IMR-90 (cell line): ENCODE results near the gene NFASC. TPM values are rescaled to one million over a fixed set of nuclear protein-coding genes. Genes with fewer than 3 reads are reported as not detected.

Source experiments
- ATAC-seq: fragments of 200-7000 bp; cut with Tn5 transposase; 2 replicates; pipeline ENCODE4 v1.9.1; 2020; ENCODE audit warnings: low read depth, mild to moderate bottlenecking, moderate library complexity
- BruUV-seq: library from RNA; stranded (reverse); fragments of 400-500 nt; replicated peaks from 2 replicates; lab custom pipeline; 2021; lab: Mats Ljungman, UMichigan
- CTCF ChIA-PET: fragments of 300-600 bp; formaldehyde crosslinking; extraction: SDS; loops from one replicate; lab custom pipeline; 2021; ENCODE audit warnings: antibody characterized with exemption; lab: Yijun Ruan, JAX
- POLR2A ChIA-PET: fragments of 300-600 bp; sonication (Branson Sonifier 250); formaldehyde crosslinking; loops from one replicate; lab custom pipeline; 2022; ENCODE audit warnings: antibody characterized with exemption; ENCODE audit not compliant: unreplicated experiment; lab: Charles Lee
- DNase-seq: peaks from one replicate; pipeline ENCODE4 v3.0.0; 2013
- H2AFZ ChIP-seq: replicated peaks from 2 replicates; pipeline ENCODE3; 2013; ENCODE audit warnings: low read length, mild to moderate bottlenecking; ENCODE audit not compliant: poor library complexity
- H2AK5ac ChIP-seq: 2 replicates; pipeline ENCODE4 v1.6.1; 2013; ENCODE audit warnings: low read depth, low read length, inconsistent platforms
- H2AK9ac ChIP-seq: replicated peaks from 2 replicates; pipeline ENCODE3; 2013; ENCODE audit warnings: mild to moderate bottlenecking, low read depth, low read length, moderate library complexity; ENCODE audit not compliant: poor library complexity
- H2BK120ac ChIP-seq: 2 replicates; pipeline ENCODE4 v1.6.1; 2013; ENCODE audit warnings: low read depth, low read length, inconsistent platforms
- H2BK15ac ChIP-seq: 3 replicates; pipeline ENCODE4 v1.6.1; 2013; ENCODE audit warnings: low read depth, low read length, inconsistent platforms
- H2BK20ac ChIP-seq: 2 replicates; pipeline ENCODE4 v1.6.1; 2013; ENCODE audit warnings: low read depth, mild to moderate bottlenecking, inconsistent platforms, low read length, moderate library complexity
- H2BK5ac ChIP-seq: 2 replicates; pipeline ENCODE4 v1.6.1; 2013; ENCODE audit warnings: mild to moderate bottlenecking, low read depth, low read length, inconsistent platforms; ENCODE audit not compliant: poor library complexity, severe bottlenecking
- H3K14ac ChIP-seq: replicated peaks from 2 replicates; pipeline ENCODE4 v1.6.1; 2013; ENCODE audit warnings: low read depth, low read length, inconsistent platforms
- H3K18ac ChIP-seq: 2 replicates; pipeline ENCODE4 v1.6.1; 2013; ENCODE audit warnings: low read depth, low read length, control low read depth
- H3K23ac ChIP-seq: 2 replicates; pipeline ENCODE4 v1.6.1; 2013; ENCODE audit warnings: low read depth, low read length, inconsistent platforms
- H3K27ac ChIP-seq: 2 replicates; pipeline ENCODE4 v1.5.1; 2013; ENCODE audit warnings: mild to moderate bottlenecking, control low read depth, low read length; ENCODE audit not compliant: insufficient read depth
- H3K27me3 ChIP-seq: 2 replicates; pipeline ENCODE4 v1.6.1; 2013; ENCODE audit warnings: low read length; ENCODE audit not compliant: control insufficient read depth, insufficient read depth
- H3K36me3 ChIP-seq: 2 replicates; pipeline ENCODE4 v1.6.1; 2013; ENCODE audit warnings: low read length, mixed read lengths; ENCODE audit not compliant: control insufficient read depth, insufficient read depth
- H3K4ac ChIP-seq: 2 replicates; pipeline ENCODE4 v1.6.1; 2013; ENCODE audit warnings: low read depth, low read length, inconsistent platforms
- H3K4me1 ChIP-seq: 2 replicates; pipeline ENCODE4 v1.6.1; 2013; ENCODE audit warnings: low read length, mixed read lengths; ENCODE audit not compliant: control insufficient read depth, insufficient read depth
- H3K4me2 ChIP-seq: 2 replicates; pipeline ENCODE4 v1.6.1; 2013; ENCODE audit warnings: low read depth, mild to moderate bottlenecking, control low read depth, low read length, moderate library complexity
- H3K4me3 ChIP-seq: 2 replicates; pipeline ENCODE4 v1.5.1; 2013; ENCODE audit warnings: low read depth, mild to moderate bottlenecking, control low read depth, low read length, moderate library complexity; ENCODE audit not compliant: insufficient read depth
- H3K56ac ChIP-seq: 2 replicates; pipeline ENCODE4 v1.6.1; 2013; ENCODE audit warnings: low read length, inconsistent platforms; ENCODE audit not compliant: insufficient read depth; ENCODE audit errors: extremely low read depth
- H3K79me1 ChIP-seq, 2 experiments: 2 replicates each; pipeline ENCODE4 v1.6.1; 2013; ENCODE audit warnings: low read length in 2 of 2, inconsistent platforms in 1 of 2, low read depth in 1 of 2
- H3K9ac ChIP-seq: 2 replicates; pipeline ENCODE4 v1.6.1; 2013; ENCODE audit warnings: low read depth, low read length, control low read depth
- H3K9me1 ChIP-seq: 2 replicates; pipeline ENCODE4 v1.6.1; 2013; ENCODE audit warnings: low read length, inconsistent platforms; ENCODE audit not compliant: insufficient read depth
- H3K9me3 ChIP-seq: 2 replicates; pipeline ENCODE4 v1.6.1; 2013; ENCODE audit warnings: low read length; ENCODE audit not compliant: control insufficient read depth, insufficient read depth
- H4K20me1 ChIP-seq: 2 replicates; pipeline ENCODE4 v1.6.1; 2013; ENCODE audit warnings: low read length, inconsistent platforms; ENCODE audit not compliant: insufficient read depth
- H4K5ac ChIP-seq: 2 replicates; pipeline ENCODE4 v1.6.1; 2013; ENCODE audit warnings: mild to moderate bottlenecking, low read depth, low read length, control low read depth
- H4K8ac ChIP-seq, 2 experiments: 2 replicates each; pipeline ENCODE4 v1.6.1; 2013; ENCODE audit warnings: low read depth in 2 of 2, low read length in 2 of 2, control low read depth in 1 of 2, inconsistent platforms in 1 of 2
- H4K91ac ChIP-seq: 2 replicates; pipeline ENCODE4 v1.6.1; 2013; ENCODE audit warnings: low read depth, low read length, inconsistent platforms; ENCODE audit not compliant: insufficient read depth
- CHD1 ChIP-seq: IDR thresholded peaks from 2 replicates; pipeline ENCODE4 v1.6.1; 2012; ENCODE audit warnings: low read depth, low read length, improper control_type of control experiment
- CTCF ChIP-seq: conservative IDR thresholded peaks from 2 replicates; pipeline ENCODE4 v1.5.1; 2012; ENCODE audit warnings: mild to moderate bottlenecking, low read depth, low read length, improper control_type of control experiment
- FOS ChIP-seq: fragments of 150-350 bp; IDR thresholded peaks from 2 replicates; pipeline ENCODE4 v1.6.1; 2016; ENCODE audit warnings: low read depth, low read length
- MAFK ChIP-seq: IDR thresholded peaks from 2 replicates; pipeline ENCODE4 v1.6.1; 2012; ENCODE audit warnings: low read depth, low read length, improper control_type of control experiment
- MXI1 ChIP-seq: IDR thresholded peaks from 2 replicates; pipeline ENCODE4 v1.6.1; 2012; ENCODE audit warnings: low read depth, mild to moderate bottlenecking, low read length, moderate library complexity, borderline replicate concordance
- POLR2A ChIP-seq: IDR thresholded peaks from 2 replicates; pipeline ENCODE4 v1.6.1; 2012; ENCODE audit warnings: mild to moderate bottlenecking, low read depth, low read length
- RAD21 ChIP-seq: IDR thresholded peaks from 2 replicates; pipeline ENCODE4 v1.6.1; 2012; ENCODE audit warnings: low read length, improper control_type of control experiment
- SMC3 ChIP-seq: fragments of 150-350 bp; IDR thresholded peaks from 2 replicates; pipeline ENCODE4 v1.6.1; 2016; ENCODE audit warnings: low read depth, mild to moderate bottlenecking, antibody characterized with exemption, low read length, moderate library complexity
- WGBS, 2 experiments: methylation state at CpG; one replicate each; pipeline versions ENCODE4 v1.1.5 to v1.1.7; 2013; ENCODE audit warnings: missing lambda C conversion rate in 2 of 2; ENCODE audit not compliant: insufficient read length in 1 of 2; ENCODE audit errors: extremely low coverage in 2 of 2; 5-methylcytosine and 5-hydroxymethylcytosine counted together
- dilution Hi-C: fragments of 300-500 bp; cut with HindIII; formaldehyde crosslinking; loops from one replicate; pipeline ENCODE4 v1.14.3; 2018; ENCODE audit warnings: low sequenced_read_pairs; ENCODE audit not compliant: unreplicated experiment
- in situ Hi-C: fragments of 300-500 bp; cut with MboI; formaldehyde crosslinking; loops from 3 replicates; pipeline ENCODE4 v1.14.3; 2019; ENCODE audit warnings: low sequenced_read_pairs, inconsistent platforms, mixed read lengths
- intact Hi-C: fragments of 100-400 bp; cut with micrococcal nuclease; formaldehyde crosslinking; loops from 2 replicates; pipeline ENCODE4 v1.10.0; 2022
- polyA plus RNA-seq, 3 experiments: library from polyadenylated mRNA; depleted of rRNA; stranded (reverse); fragments of >200 nt; gene quantifications; 2 replicates each; pipeline ENCODE4 v1.2.3, GENCODE V29; 2012; ENCODE audit warnings: low replicate concordance in 1 of 3
- total RNA-seq: library from RNA; depleted of rRNA; stranded (reverse); fragments of >200 nt; gene quantifications from 2 replicates; pipeline ENCODE4 v1.2.3, GENCODE V29; 2012

The NFASC gene
- total and polyA plus RNA-seq, 2 of the 4 experiments (the other 2 are of a cell fraction): 0.18 to 0.79 TPM

- ChIA-PET CTCF (no interaction called here), POLR2A (no interaction called here)
- Histone ChIP-seq H4K5ac (no peak overlapping the region), H3K4ac (no peak overlapping the region), H3K27me3 (peaks cover 56% of the 10 kb centered on the region), H3K14ac (no peak overlapping the region), H3K9ac (no peak overlapping the region), H3K79me1 (no peaks in the 10 kb centered on the region), H3K36me3 (no peaks in the 10 kb centered on the region), H3K4me2 (no peak overlapping the region), H2AFZ (no peak overlapping the region), H3K27ac (no peak overlapping the region), H3K4me3 (no peak overlapping the region), H2BK15ac (no peak overlapping the region), H2BK5ac (no peak overlapping the region), H3K9me1 (no peaks in the 10 kb centered on the region), H3K18ac (no peak overlapping the region), H2BK120ac (no peak overlapping the region), H2AK9ac (no peak overlapping the region), H3K23ac (no peak overlapping the region), H4K20me1 (no peaks in the 10 kb centered on the region), H2AK5ac (no peak overlapping the region), H2BK20ac (no peak overlapping the region), H4K8ac (no peak overlapping the region), H3K56ac (no peak overlapping the region), H3K9me3 (no peaks in the 10 kb centered on the region), H4K91ac (no peak overlapping the region), H3K4me1 (no peaks in the 10 kb centered on the region)
- dilution Hi-C loops: no loop called here
- no peak for TF ChIP-seq MAFK
- TF ChIP-seq SMC3: no peak
- TF ChIP-seq FOS: no peak
- no peak for TF ChIP-seq CHD1
- TF ChIP-seq RAD21: no peak
- no peak for TF ChIP-seq MXI1
- no peak for TF ChIP-seq CTCF
- no peak for TF ChIP-seq POLR2A
- no TSS peak for BruUV-seq
- ATAC-seq (no peak), DNase-seq (no peak)
- intact Hi-C loops: no loop called here
- WGBS, 2 experiments: 40% methylated on average over 1 of the region's 13 CpGs; no CpG with 5 or more reads in 1 of the 2 experiments
- in situ Hi-C loops: no loop called here
Observed at GRCh38 chr1:205016584-205016983, 145.9 kb downstream of the NFASC start.
